HL-60 (cell line): ENCODE data around the gene ARHGAP30.
A peak's percentile ranks its signal among the peaks of the same experiment; 100 is the strongest.

Source experiments
- DNase-seq, 2 experiments: peaks; one replicate each; pipeline ENCODE4 v3.0.0-alpha.2; 2010 to 2020; ENCODE audit warnings: low read depth in 1 of 2, low spot score in 1 of 2
- H3K27ac ChIP-seq: fragments of 250-450 bp; sonication (Bioruptor Pico); replicated peaks from 2 replicates; pipeline ENCODE4 v1.5.1; 2020; ENCODE audit warnings: mild to moderate bottlenecking, moderate library complexity
- H3K27me3 ChIP-seq: fragments of 250-450 bp; sonication (Bioruptor Pico); 2 replicates; pipeline ENCODE4 v1.5.1; 2021; ENCODE audit warnings: mild to moderate bottlenecking, moderate library complexity; ENCODE audit not compliant: insufficient read depth, poor library complexity, severe bottlenecking
- H3K4me3 ChIP-seq: replicated peaks from 2 replicates; pipeline ENCODE4 v1.5.1; 2011; ENCODE audit warnings: mild to moderate bottlenecking, control low read depth, low read length; ENCODE audit not compliant: insufficient read depth
- GABPA ChIP-seq: IDR thresholded peaks from 2 replicates; pipeline ENCODE4 v1.6.1; 2012; ENCODE audit warnings: low read depth
- POLR2AphosphoS5 ChIP-seq: IDR thresholded peaks from 2 replicates; pipeline ENCODE4 v1.6.1; 2012; ENCODE audit warnings: low read depth
- SPI1 ChIP-seq: IDR thresholded peaks from 2 replicates; pipeline ENCODE4 v1.6.1; 2012; ENCODE audit warnings: low read depth, mild to moderate bottlenecking, borderline replicate concordance
- TF ChIP-seq, protein P1 (sequence below): IDR thresholded peaks from 2 replicates; pipeline ENCODE4 v1.6.1; 2012; ENCODE audit warnings: low read depth; ENCODE audit not compliant: insufficient replicate concordance
- TF ChIP-seq, protein P2 (sequence below): IDR thresholded peaks from one replicate; pipeline ENCODE4 v1.5.1; 2011; ENCODE audit warnings: low read length, control low read depth, inconsistent platforms; ENCODE audit not compliant: insufficient read depth

The ARHGAP30 gene

DNA sequence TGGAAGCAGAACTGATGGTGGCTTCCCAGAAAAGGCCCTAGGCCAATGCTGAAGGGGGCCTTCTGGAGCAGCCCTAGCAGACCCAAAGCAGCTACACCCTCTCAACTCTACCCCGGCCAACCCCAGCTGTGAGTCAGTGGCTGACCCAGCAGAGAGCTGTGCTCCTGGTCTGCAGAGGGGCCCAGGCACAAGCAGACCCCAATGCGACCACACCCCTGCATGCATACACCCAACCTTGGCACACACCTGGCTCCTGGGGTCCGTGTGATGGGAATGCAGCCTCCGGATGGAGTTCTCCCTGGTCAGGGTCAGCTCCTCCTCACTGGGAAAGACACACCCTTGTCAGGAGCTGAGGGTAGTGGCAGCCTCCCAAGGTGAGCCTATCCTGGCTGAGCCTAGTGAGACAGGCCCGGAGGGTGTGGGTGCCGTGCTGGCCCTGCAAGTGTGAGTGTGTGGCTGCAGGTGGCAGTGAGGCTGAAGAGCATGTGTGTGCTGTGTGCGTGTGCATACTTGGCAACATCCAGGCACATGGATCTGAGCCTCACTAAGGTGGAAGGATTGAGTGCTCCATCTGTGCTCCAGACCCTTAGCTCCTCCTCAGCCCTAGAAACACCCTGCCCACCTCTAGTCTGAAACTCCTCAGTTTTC, 3.9 kb upstream of the ARHGAP30 start:
- Histone ChIP-seq H3K27me3 (no peaks in the 10 kb centered on the region), H3K4me3 (no peak overlapping the region), H3K27ac (no peak overlapping the region)
- TF ChIP-seq, protein P1, sequence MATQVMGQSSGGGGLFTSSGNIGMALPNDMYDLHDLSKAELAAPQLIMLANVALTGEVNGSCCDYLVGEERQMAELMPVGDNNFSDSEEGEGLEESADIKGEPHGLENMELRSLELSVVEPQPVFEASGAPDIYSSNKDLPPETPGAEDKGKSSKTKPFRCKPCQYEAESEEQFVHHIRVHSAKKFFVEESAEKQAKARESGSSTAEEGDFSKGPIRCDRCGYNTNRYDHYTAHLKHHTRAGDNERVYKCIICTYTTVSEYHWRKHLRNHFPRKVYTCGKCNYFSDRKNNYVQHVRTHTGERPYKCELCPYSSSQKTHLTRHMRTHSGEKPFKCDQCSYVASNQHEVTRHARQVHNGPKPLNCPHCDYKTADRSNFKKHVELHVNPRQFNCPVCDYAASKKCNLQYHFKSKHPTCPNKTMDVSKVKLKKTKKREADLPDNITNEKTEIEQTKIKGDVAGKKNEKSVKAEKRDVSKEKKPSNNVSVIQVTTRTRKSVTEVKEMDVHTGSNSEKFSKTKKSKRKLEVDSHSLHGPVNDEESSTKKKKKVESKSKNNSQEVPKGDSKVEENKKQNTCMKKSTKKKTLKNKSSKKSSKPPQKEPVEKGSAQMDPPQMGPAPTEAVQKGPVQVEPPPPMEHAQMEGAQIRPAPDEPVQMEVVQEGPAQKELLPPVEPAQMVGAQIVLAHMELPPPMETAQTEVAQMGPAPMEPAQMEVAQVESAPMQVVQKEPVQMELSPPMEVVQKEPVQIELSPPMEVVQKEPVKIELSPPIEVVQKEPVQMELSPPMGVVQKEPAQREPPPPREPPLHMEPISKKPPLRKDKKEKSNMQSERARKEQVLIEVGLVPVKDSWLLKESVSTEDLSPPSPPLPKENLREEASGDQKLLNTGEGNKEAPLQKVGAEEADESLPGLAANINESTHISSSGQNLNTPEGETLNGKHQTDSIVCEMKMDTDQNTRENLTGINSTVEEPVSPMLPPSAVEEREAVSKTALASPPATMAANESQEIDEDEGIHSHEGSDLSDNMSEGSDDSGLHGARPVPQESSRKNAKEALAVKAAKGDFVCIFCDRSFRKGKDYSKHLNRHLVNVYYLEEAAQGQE = no peak
- TF ChIP-seq GABPA (no peak), SPI1 (no peak), POLR2AphosphoS5 (no peak)
- TF ChIP-seq, protein P2, sequence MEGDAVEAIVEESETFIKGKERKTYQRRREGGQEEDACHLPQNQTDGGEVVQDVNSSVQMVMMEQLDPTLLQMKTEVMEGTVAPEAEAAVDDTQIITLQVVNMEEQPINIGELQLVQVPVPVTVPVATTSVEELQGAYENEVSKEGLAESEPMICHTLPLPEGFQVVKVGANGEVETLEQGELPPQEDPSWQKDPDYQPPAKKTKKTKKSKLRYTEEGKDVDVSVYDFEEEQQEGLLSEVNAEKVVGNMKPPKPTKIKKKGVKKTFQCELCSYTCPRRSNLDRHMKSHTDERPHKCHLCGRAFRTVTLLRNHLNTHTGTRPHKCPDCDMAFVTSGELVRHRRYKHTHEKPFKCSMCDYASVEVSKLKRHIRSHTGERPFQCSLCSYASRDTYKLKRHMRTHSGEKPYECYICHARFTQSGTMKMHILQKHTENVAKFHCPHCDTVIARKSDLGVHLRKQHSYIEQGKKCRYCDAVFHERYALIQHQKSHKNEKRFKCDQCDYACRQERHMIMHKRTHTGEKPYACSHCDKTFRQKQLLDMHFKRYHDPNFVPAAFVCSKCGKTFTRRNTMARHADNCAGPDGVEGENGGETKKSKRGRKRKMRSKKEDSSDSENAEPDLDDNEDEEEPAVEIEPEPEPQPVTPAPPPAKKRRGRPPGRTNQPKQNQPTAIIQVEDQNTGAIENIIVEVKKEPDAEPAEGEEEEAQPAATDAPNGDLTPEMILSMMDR = no peak
- DNase-seq = no peak

DNA sequence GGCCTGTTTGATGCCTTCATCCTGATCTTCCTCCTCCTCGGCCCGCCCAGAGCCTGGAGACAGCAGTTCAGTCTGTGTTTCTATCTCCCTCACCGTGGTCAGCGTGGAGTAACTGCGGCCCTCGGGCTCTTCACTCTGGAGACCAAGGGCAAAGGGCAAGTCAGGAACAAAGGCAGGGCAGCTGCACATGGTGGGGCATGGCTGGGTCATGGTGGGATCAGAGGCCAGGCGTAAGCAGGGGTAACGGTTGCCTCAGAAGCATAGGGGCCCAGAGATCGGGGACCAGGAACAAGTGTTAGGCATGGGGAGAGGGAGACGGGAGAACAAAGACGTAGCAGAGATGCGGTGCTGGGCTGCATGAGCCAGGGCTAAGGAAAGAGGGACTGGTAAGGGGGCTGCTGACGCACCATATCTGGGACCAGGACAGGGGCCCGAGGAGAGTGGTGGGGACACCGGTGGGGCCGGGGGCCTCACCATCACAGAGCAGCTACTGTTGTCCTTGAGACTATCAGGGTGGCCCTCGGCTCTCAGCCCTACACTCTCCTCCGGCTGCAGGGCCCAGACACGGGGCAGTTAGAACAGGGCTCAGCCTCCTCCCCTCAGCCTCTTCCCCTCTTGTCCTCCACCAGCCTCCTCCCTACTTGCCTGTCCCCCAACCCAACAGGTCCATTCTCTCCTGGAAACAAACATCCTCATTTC, 3.2 kb upstream of the ARHGAP30 start:
- TF ChIP-seq POLR2AphosphoS5 (no peak), GABPA (no peak), SPI1 (no peak)
- TF ChIP-seq, protein P2 = no peak
- TF ChIP-seq, protein P1 = no peak
- no peak for DNase-seq
- Histone ChIP-seq H3K27me3 (no peaks in the 10 kb centered on the region), H3K27ac (no peak overlapping the region), H3K4me3 (no peak overlapping the region)

DNA sequence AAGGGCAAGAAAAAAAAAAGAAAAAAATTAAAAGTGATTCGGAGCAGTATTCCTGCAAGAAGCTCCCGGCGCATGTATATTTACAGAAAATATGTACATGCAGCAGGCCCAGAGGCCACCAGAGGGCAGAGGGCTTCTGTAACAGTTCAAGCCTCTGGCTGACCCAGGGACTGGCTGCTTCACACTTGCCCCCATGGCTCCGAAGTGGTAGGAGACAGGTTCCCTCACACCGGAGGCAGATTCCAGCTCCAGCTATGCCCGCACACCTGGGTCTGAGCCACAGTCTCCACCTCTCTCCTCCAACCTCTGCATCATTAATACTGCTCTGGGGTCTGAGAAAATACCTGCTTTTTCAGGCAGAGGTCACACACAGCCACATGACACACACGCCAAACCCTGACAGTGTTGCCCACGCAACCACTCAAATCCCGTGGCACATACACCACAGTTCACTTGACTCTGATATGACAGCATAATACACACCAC, 2.2 kb upstream of the ARHGAP30 start:
- Histone ChIP-seq H3K27me3 (no peaks in the 10 kb centered on the region), H3K27ac (no peak overlapping the region; the same call in 1 of the 2 replicates), H3K4me3 (no peak overlapping the region)
- TF ChIP-seq, protein P2 = peak; percentile 77
- no peak for TF ChIP-seq GABPA
- no peak for TF ChIP-seq SPI1
- no peak for TF ChIP-seq POLR2AphosphoS5
- DNase-seq = peak; percentile 38 to 67
